Esophagus (tissue), 2 donors: ENCODE data around the gene LIPE. TPM values are rescaled to one million over a fixed set of nuclear protein-coding genes. Genes with fewer than 3 reads are reported as not detected.

Experiments
- H3K27ac ChIP-seq, 2 donors: one replicate each; pipeline ENCODE4 v1.5.1; 2013; ENCODE audit warnings: low read depth in 2 of 2, mild to moderate bottlenecking in 2 of 2, inconsistent platforms in 1 of 2, low read length in 1 of 2, moderate library complexity in 1 of 2
- H3K27me3 ChIP-seq, 2 donors: one replicate each; pipeline ENCODE4 v1.6.1; 2013; ENCODE audit warnings: low read length in 2 of 2, control low read depth in 1 of 2, mild to moderate bottlenecking in 1 of 2; ENCODE audit not compliant: insufficient read depth in 2 of 2, control insufficient read depth in 1 of 2
- H3K36me3 ChIP-seq, 2 donors: one replicate each; pipeline ENCODE4 v1.6.1; 2013; ENCODE audit warnings: low read length in 1 of 2; ENCODE audit not compliant: control insufficient read depth in 2 of 2, insufficient read depth in 2 of 2
- H3K4me1 ChIP-seq, 2 donors: one replicate each; pipeline ENCODE4 v1.6.1; 2013; ENCODE audit warnings: low read length in 1 of 2; ENCODE audit not compliant: control insufficient read depth in 2 of 2, insufficient read depth in 2 of 2
- H3K4me3 ChIP-seq, 2 donors: one replicate each; pipeline ENCODE4 v1.5.1; 2013; ENCODE audit warnings: low read length in 2 of 2, mild to moderate bottlenecking in 2 of 2, low read depth in 1 of 2, moderate library complexity in 1 of 2
- H3K9me3 ChIP-seq, 2 donors: one replicate each; pipeline ENCODE4 v1.6.1; 2013; ENCODE audit warnings: mild to moderate bottlenecking in 2 of 2, low read depth in 1 of 2, low read length in 1 of 2, moderate library complexity in 1 of 2; ENCODE audit not compliant: control insufficient read depth in 2 of 2, insufficient read depth in 1 of 2
- WGBS, 2 donors: extraction: QIAGEN DNeasy Blood & Tissue Kit; methylation state at CpG; one replicate each; pipeline ENCODE4 v1.1.7; 2013; 5-methylcytosine and 5-hydroxymethylcytosine counted together
- polyA plus RNA-seq, 2 donors: library from polyadenylated mRNA; stranded (reverse); fragments of 200-250 nt; gene quantifications; one replicate each; pipeline ENCODE4 v1.2.3, GENCODE V29; 2013
- donor health status: healthy with polysubstance abuse.
- donor health status: Bipolar disorder and iron deficiency.

The LIPE gene
- polyA plus RNA-seq, 2 donors: 9.2 to 11.4 TPM

DNA sequence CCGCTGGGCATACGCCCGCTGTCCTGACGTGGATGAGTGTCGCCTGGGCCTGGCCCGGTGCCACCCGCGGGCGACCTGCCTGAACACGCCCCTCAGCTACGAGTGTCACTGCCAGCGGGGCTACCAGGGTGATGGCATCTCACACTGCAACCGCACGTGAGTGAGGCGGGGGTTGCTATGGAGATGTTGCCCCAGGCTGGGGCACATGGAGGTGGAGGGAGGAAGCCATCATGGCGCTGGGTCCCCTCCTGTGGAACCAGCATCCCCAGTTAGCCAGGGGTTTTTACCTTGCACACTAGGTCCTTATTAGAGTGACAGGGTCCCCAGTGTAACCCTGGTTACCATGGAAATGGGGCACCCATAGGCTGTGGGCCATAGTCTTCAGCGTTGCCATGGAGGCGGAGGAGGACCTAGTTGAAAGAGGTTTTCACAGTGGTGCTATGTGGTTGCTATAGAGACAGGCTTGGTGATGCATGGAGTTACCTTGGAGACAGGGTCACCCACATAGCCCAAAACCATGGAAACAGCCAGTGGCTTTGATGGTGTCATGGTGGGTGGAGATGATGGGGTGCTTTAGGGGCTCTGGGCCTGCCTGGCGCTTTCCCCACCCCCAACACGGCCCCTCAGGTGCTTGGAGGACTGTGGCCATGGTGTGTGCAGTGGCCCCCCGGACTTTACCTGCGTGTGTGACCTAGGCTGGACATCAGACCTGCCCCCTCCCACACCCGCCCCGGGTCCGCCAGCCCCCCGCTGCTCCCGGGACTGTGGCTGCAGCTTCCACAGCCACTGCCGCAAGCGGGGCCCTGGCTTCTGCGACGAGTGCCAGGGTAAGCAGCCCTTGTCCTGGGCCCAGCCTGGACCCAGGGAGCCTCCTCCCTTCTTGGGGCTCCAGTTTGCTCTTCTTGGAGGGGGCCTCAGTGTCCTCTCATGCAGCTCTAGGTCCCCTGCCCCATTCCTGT, 74.6 kb downstream of the LIPE start:
- Histone ChIP-seq H3K4me3 (no peak overlapping the region), H3K36me3 (peaks cover 0 to 43% of the 10 kb centered on the region in 2 donors), H3K4me1 (peaks cover 3 to 7% of the 10 kb centered on the region in 2 donors), H3K27ac (no peak overlapping the region), H3K27me3 (no peaks in the 10 kb centered on the region), H3K9me3 (no peaks in the 10 kb centered on the region)
- WGBS, 2 donors: 77 to 78% methylated on average over 31 of the region's 31 CpGs

Other genes with a start within 250 kb of the LIPE start
- gene DEDD2, start 209.7 kb downstream of the LIPE start, polyA plus RNA-seq: 10 to 100 TPM; 20.7 to 21.9 TPM
- 1 to 10 TPM; 2.3 to 3.6 TPM for gene ZNF526, start 207.1 kb downstream of the LIPE start, polyA plus RNA-seq
- 10 to 100 TPM; 32.9 TPM for gene GSK3A, start 184.8 kb downstream of the LIPE start, polyA plus RNA-seq
- gene ERF, start 172.3 kb downstream of the LIPE start, polyA plus RNA-seq: 10 to 100 TPM; 19.5 to 29.6 TPM
- 10 to 100 TPM; 20.6 to 35.2 TPM for gene CIC, start 158.1 kb downstream of the LIPE start, polyA plus RNA-seq
- gene PRR19, start 125.3 kb downstream of the LIPE start, polyA plus RNA-seq: 1 to 10 TPM in 1 of 2 donors, under 1 TPM in 1; 0.81 to 1.1 TPM
- 10 to 100 TPM; 35.7 to 38.1 TPM for gene PAFAH1B3, start 124.8 kb downstream of the LIPE start, polyA plus RNA-seq
- under 1 TPM; 0.04 to 0.08 TPM for gene TMEM145, start 114.1 kb downstream of the LIPE start, polyA plus RNA-seq
- 1 to 10 TPM; 4.4 to 8.6 TPM for gene MEGF8, start 101.8 kb downstream of the LIPE start, polyA plus RNA-seq
- 1,000 to 10,000 TPM; 5,144 to 7,132 TPM for gene CNFN, start 37.1 kb downstream of the LIPE start, polyA plus RNA-seq
- gene CXCL17, start 15.6 kb upstream of the LIPE start, polyA plus RNA-seq: 100 to 1,000 TPM; 107 to 171 TPM
- 10 to 100 TPM; 38.8 to 68.9 TPM for gene CEACAM1, start 101.1 kb upstream of the LIPE start, polyA plus RNA-seq
- not detected for gene CEACAM8, start 167.5 kb upstream of the LIPE start, polyA plus RNA-seq